ENCODE data around the gene B3GALT4.

GRCh38 chr6:33288141-33288920 is 11.4 kb downstream of the B3GALT4 start:
- TF ChIP-seq CTCF (IDR thresholded peaks at IDR 0.05; ENCODE audit: low read length) = no peak
- no peak for TF ChIP-seq EZH2 (IDR thresholded peaks at IDR 0.05; ENCODE audit: borderline replicate concordance, low read length)
